ENCODE results near the gene WNT1.

GRCh38 chr12:49028666-49029275, 50.6 kb downstream of the WNT1 start:
- TF ChIP-seq CTCF (IDR thresholded peaks at IDR 0.05), result no peak
- TF ChIP-seq POLR2A (IDR thresholded peaks at IDR 0.05), result no peak
